ENCODE results near the gene LRMDA. TPM values are rescaled to one million over a fixed set of nuclear protein-coding genes. Genes with fewer than 3 reads are reported as not detected.

LRMDA gene
- total RNA-seq, 2 experiments from 2014 or later: not detected

DNA sequence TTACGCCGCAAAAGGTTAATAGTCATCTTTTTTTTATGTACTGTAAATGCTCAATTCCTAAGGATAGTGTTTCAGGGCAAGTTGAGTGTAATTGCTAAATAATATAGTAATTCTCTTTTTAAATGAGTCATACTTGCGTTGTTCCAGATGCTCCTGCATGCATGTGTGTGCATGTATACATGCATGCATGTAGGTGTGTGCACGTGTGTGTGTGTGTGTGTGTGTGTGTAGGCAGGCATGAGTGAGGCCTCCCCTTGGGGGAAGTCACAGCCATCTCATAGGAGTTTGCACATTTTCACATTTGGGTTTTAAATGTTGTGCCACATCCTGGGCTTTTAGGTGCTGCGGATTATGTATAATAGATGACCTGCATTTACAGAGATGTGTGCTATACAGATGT lies 1110.4 kb downstream of the LRMDA start:
- Histone ChIP-seq H3K27ac (ENCODE audit: low read depth in 1 of 2, low read length in 2 of 2) (no peak overlapping the region), H3K4me1 (ENCODE audit: insufficient read depth, low read length) (no peaks in the 10 kb centered on the region), H3K9me3 (ENCODE audit: control insufficient read depth in 1 of 2, insufficient read depth in 1 of 2, low read length in 2 of 2) (no peaks in the 10 kb centered on the region), H3K27me3 (ENCODE audit: control insufficient read depth in 1 of 2, insufficient read depth in 2 of 2, low read length in 2 of 2) (no peaks in the 10 kb centered on the region), H3K4me3 (ENCODE audit: low read length) (no peak overlapping the region), H3K36me3 (ENCODE audit: insufficient read depth, low read length) (no peaks in the 10 kb centered on the region)
- H3K27ac Mint-ChIP-seq: no peak overlapping the region
- no peak for DNase-seq
- CTCF ChIA-PET: no interaction called here
- no peaks in the 10 kb centered on the region for H3K27me3 Mint-ChIP-seq
- no peaks in the 10 kb centered on the region for H3K9me3 Mint-ChIP-seq
- intact Hi-C loops (cut with DNase I, micrococcal nuclease): no loop called here
- no peak for ATAC-seq (ENCODE audit: poor library complexity)
- no peaks in the 10 kb centered on the region for H3K4me1 Mint-ChIP-seq (ENCODE audit: low read depth)
- H3K4me3 Mint-ChIP-seq: no peak overlapping the region
- POLR2A ChIA-PET: no interaction called here
- H3K36me3 Mint-ChIP-seq (ENCODE audit: low read depth): no peaks in the 10 kb centered on the region
- TF ChIP-seq, protein P1, sequence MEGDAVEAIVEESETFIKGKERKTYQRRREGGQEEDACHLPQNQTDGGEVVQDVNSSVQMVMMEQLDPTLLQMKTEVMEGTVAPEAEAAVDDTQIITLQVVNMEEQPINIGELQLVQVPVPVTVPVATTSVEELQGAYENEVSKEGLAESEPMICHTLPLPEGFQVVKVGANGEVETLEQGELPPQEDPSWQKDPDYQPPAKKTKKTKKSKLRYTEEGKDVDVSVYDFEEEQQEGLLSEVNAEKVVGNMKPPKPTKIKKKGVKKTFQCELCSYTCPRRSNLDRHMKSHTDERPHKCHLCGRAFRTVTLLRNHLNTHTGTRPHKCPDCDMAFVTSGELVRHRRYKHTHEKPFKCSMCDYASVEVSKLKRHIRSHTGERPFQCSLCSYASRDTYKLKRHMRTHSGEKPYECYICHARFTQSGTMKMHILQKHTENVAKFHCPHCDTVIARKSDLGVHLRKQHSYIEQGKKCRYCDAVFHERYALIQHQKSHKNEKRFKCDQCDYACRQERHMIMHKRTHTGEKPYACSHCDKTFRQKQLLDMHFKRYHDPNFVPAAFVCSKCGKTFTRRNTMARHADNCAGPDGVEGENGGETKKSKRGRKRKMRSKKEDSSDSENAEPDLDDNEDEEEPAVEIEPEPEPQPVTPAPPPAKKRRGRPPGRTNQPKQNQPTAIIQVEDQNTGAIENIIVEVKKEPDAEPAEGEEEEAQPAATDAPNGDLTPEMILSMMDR (IDR thresholded peaks at IDR 0.05): no peak

DNA sequence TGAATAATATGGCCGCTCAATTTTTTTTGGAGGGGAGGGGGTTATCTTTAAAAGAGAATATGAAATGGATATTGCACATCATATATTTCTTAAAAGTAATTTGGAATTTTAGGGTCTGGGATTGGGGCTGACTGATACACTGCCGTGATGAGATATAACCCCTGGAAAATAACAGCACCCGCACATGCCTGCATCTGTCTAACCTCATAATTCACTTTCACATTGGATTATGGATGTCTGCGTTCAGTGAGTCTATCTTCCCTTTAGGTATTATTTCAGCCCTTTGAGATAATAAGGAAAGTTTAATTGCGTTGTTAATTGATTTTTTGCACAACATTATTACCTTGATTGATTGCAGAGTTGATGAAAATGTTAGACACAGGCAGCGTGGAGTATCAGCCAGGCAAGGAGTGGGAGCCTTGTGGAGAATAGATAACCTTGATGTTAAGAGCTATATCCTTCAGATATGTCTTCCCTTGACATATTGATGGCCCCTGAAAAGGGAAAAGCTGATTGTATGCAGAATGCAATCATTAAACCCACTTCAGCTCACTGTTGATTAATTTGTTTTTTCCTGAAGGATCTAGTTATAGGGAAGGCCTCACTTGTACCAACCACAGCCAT lies 1111.0 kb downstream of the LRMDA start:
- CTCF ChIA-PET: no interaction called here

DNA sequence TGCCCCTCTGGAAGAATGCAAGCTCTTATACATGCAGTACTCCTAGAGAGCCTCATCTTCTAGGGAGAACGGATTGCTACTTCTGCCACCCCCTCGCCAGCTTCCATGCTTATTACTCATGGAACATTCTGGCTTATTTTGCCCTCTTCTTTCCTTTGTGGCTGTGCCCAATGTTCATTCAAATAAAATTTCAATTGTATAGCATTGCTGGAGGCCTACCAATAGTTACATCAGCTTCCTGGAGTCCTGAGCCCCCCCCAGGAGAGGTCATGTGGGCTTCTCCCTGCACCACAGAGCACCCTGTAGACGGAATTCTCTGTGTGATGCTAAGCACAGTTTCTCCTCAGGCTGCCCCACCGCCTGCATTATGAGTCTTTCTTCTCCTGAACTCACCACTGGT lies 1112.2 kb downstream of the LRMDA start:
- TF ChIP-seq, protein P1 (IDR thresholded peaks at IDR 0.05): no peak
- intact Hi-C loops (cut with DNase I, micrococcal nuclease): no loop called here
- Histone ChIP-seq H3K36me3 (ENCODE audit: insufficient read depth, low read length) (no peaks in the 10 kb centered on the region), H3K4me3 (ENCODE audit: low read length) (no peak overlapping the region), H3K27me3 (ENCODE audit: control insufficient read depth in 1 of 2, insufficient read depth in 2 of 2, low read length in 2 of 2) (no peaks in the 10 kb centered on the region), H3K9me3 (ENCODE audit: control insufficient read depth in 1 of 2, insufficient read depth in 1 of 2, low read length in 2 of 2) (no peaks in the 10 kb centered on the region), H3K4me1 (ENCODE audit: insufficient read depth, low read length) (no peaks in the 10 kb centered on the region), H3K27ac (ENCODE audit: low read depth in 1 of 2, low read length in 2 of 2) (no peak overlapping the region)
- ChIA-PET POLR2A (no interaction called here), CTCF (no interaction called here)
- H3K27me3 Mint-ChIP-seq: peaks cover 5% of the 10 kb centered on the region
- H3K36me3 Mint-ChIP-seq (ENCODE audit: low read depth): no peaks in the 10 kb centered on the region
- no peaks in the 10 kb centered on the region for H3K4me1 Mint-ChIP-seq (ENCODE audit: low read depth)
- DNase-seq: no peak
- no peak overlapping the region for H3K4me3 Mint-ChIP-seq
- H3K9me3 Mint-ChIP-seq: no peaks in the 10 kb centered on the region
- H3K27ac Mint-ChIP-seq: no peak overlapping the region
- no peak for ATAC-seq (ENCODE audit: poor library complexity)

More for the DNA sequence above, 1111.0 kb downstream of the LRMDA start:
- no peak for ATAC-seq (ENCODE audit: poor library complexity)
- DNase-seq: no peak
- H3K4me1 Mint-ChIP-seq (ENCODE audit: low read depth): no peaks in the 10 kb centered on the region
- Histone ChIP-seq H3K4me3 (ENCODE audit: low read length) (no peak overlapping the region), H3K27ac (ENCODE audit: low read depth in 1 of 2, low read length in 2 of 2) (no peak overlapping the region), H3K4me1 (ENCODE audit: insufficient read depth, low read length) (no peaks in the 10 kb centered on the region), H3K27me3 (ENCODE audit: control insufficient read depth in 1 of 2, insufficient read depth in 2 of 2, low read length in 2 of 2) (no peaks in the 10 kb centered on the region), H3K9me3 (ENCODE audit: control insufficient read depth in 1 of 2, insufficient read depth in 1 of 2, low read length in 2 of 2) (no peaks in the 10 kb centered on the region), H3K36me3 (ENCODE audit: insufficient read depth, low read length) (no peaks in the 10 kb centered on the region)
- H3K4me3 Mint-ChIP-seq: no peak overlapping the region
- TF ChIP-seq, protein P1 (IDR thresholded peaks at IDR 0.05): no peak
- intact Hi-C loops (cut with DNase I, micrococcal nuclease): no loop called here
- peaks cover under 1% of the 10 kb centered on the region for H3K27me3 Mint-ChIP-seq
- H3K27ac Mint-ChIP-seq: no peak overlapping the region
- H3K36me3 Mint-ChIP-seq (ENCODE audit: low read depth): no peaks in the 10 kb centered on the region
- no peaks in the 10 kb centered on the region for H3K9me3 Mint-ChIP-seq
- POLR2A ChIA-PET: no interaction called here
